ENCODE results near the gene HCFC1. TPM values are rescaled to one million over a fixed set of nuclear protein-coding genes. Genes with fewer than 3 reads are reported as not detected.

HCFC1 gene
- total RNA-seq, 2 experiments from 2014 or later, result 45.9 to 50.2 TPM

DNA sequence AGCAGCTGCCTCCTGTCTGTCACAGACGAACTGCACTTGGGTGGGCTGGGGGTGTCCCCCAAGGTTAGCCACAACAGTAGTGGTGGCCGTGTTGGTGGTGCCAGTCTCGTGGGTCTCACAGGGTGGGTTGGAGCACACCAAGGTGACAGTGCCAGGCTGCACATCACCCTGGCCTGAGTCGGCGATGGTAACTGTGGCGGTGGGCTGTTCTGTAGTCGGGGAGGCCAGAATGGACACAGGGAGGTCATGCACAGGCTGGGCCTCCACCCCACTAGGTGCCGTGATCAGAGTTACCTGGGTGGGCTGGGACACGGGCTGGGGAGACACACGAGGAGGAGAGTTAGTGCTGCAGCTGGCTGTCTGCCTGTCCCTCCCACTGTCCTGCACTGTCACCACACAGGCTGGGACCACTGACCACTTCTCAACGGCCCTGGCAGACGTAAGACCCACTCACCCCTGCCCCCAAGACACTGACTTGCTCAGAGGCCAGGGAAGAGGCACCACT is 16.3 kb downstream of the HCFC1 start:
- CTCF ChIA-PET, result no interaction called here

GRCh38 chrX:153954558-153955227 is 16.9 kb downstream of the HCFC1 start:
- no peak overlapping the region for H3K27ac Mint-ChIP-seq
- no peak overlapping the region for H3K27ac ChIP-seq (ENCODE audit: low read depth in 1 of 2, low read length in 2 of 2)
- no peaks in the 10 kb centered on the region for H3K27me3 ChIP-seq (ENCODE audit: control insufficient read depth in 1 of 2, insufficient read depth in 2 of 2, low read length in 2 of 2)
- no peaks in the 10 kb centered on the region for H3K27me3 Mint-ChIP-seq
- ATAC-seq (ENCODE audit: poor library complexity) (no peak), DNase-seq (peak in 1 of 14 experiments; percentile 26)
- H3K4me1 ChIP-seq (ENCODE audit: insufficient read depth, low read length), result peaks cover 9% of the 10 kb centered on the region
- ChIA-PET CTCF (no interaction called here), POLR2A (no interaction called here)
- TF ChIP-seq, protein P1, sequence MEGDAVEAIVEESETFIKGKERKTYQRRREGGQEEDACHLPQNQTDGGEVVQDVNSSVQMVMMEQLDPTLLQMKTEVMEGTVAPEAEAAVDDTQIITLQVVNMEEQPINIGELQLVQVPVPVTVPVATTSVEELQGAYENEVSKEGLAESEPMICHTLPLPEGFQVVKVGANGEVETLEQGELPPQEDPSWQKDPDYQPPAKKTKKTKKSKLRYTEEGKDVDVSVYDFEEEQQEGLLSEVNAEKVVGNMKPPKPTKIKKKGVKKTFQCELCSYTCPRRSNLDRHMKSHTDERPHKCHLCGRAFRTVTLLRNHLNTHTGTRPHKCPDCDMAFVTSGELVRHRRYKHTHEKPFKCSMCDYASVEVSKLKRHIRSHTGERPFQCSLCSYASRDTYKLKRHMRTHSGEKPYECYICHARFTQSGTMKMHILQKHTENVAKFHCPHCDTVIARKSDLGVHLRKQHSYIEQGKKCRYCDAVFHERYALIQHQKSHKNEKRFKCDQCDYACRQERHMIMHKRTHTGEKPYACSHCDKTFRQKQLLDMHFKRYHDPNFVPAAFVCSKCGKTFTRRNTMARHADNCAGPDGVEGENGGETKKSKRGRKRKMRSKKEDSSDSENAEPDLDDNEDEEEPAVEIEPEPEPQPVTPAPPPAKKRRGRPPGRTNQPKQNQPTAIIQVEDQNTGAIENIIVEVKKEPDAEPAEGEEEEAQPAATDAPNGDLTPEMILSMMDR (IDR thresholded peaks at IDR 0.05), result no peak
- peaks cover 90% of the 10 kb centered on the region for H3K36me3 ChIP-seq (ENCODE audit: insufficient read depth, low read length)
- no peaks in the 10 kb centered on the region for H3K9me3 ChIP-seq (ENCODE audit: control insufficient read depth in 1 of 2, insufficient read depth in 1 of 2, low read length in 2 of 2)
- no peak overlapping the region for H3K4me3 Mint-ChIP-seq
- intact Hi-C loops (cut with DNase I, micrococcal nuclease), result loop anchor here in 1 of 2 experiments (5.0 kb wide), 1 partner anchor 267 kb away; the partner anchor contains the start of gene SLC6A8
- H3K4me3 ChIP-seq (ENCODE audit: low read length), result no peak overlapping the region
- H3K4me1 Mint-ChIP-seq (ENCODE audit: low read depth), result peaks cover 4% of the 10 kb centered on the region
- H3K36me3 Mint-ChIP-seq (ENCODE audit: low read depth), result peaks cover 52% of the 10 kb centered on the region
- H3K9me3 Mint-ChIP-seq, result no peaks in the 10 kb centered on the region

More for the DNA sequence above, 16.3 kb downstream of the HCFC1 start:
- TF ChIP-seq, protein P1 (IDR thresholded peaks at IDR 0.05), result no peak
- POLR2A ChIA-PET, result no interaction called here
- Mint-ChIP-seq H3K27me3 (no peaks in the 10 kb centered on the region), H3K36me3 (ENCODE audit: low read depth) (peaks cover 53% of the 10 kb centered on the region), H3K27ac (no peak overlapping the region), H3K4me3 (no peak overlapping the region), H3K4me1 (ENCODE audit: low read depth) (peaks cover 4% of the 10 kb centered on the region), H3K9me3 (no peaks in the 10 kb centered on the region)
- Histone ChIP-seq H3K27me3 (ENCODE audit: control insufficient read depth in 1 of 2, insufficient read depth in 2 of 2, low read length in 2 of 2) (no peaks in the 10 kb centered on the region), H3K4me1 (ENCODE audit: insufficient read depth, low read length) (peaks cover 9% of the 10 kb centered on the region), H3K9me3 (ENCODE audit: control insufficient read depth in 1 of 2, insufficient read depth in 1 of 2, low read length in 2 of 2) (no peaks in the 10 kb centered on the region), H3K36me3 (ENCODE audit: insufficient read depth, low read length) (peaks cover 90% of the 10 kb centered on the region), H3K27ac (ENCODE audit: low read depth in 1 of 2, low read length in 2 of 2) (no peak overlapping the region), H3K4me3 (ENCODE audit: low read length) (no peak overlapping the region)
- ATAC-seq (ENCODE audit: poor library complexity), result no peak
- no peak for DNase-seq
- intact Hi-C loops (cut with DNase I, micrococcal nuclease), result no loop called here

GRCh38 chrX:153953892-153954557 is 17.6 kb downstream of the HCFC1 start:
- ChIA-PET POLR2A (interaction anchor here (1.1 kb wide), 1 partner anchor 9 kb away, joined by 3 read pairs; the partner anchor contains the start of gene RENBP), CTCF (no interaction called here)
- Histone ChIP-seq H3K4me1 (ENCODE audit: insufficient read depth, low read length) (peaks cover 12% of the 10 kb centered on the region), H3K36me3 (ENCODE audit: insufficient read depth, low read length) (peaks cover 90% of the 10 kb centered on the region), H3K9me3 (ENCODE audit: control insufficient read depth in 1 of 2, insufficient read depth in 1 of 2, low read length in 2 of 2) (no peaks in the 10 kb centered on the region), H3K4me3 (ENCODE audit: low read length) (no peak overlapping the region), H3K27ac (ENCODE audit: low read depth in 1 of 2, low read length in 2 of 2) (no peak overlapping the region), H3K27me3 (ENCODE audit: control insufficient read depth in 1 of 2, insufficient read depth in 2 of 2, low read length in 2 of 2) (no peaks in the 10 kb centered on the region)
- H3K27ac Mint-ChIP-seq, result no peak overlapping the region
- H3K9me3 Mint-ChIP-seq, result no peaks in the 10 kb centered on the region
- no peak for ATAC-seq (ENCODE audit: poor library complexity)
- H3K4me1 Mint-ChIP-seq (ENCODE audit: low read depth), result peaks cover 4% of the 10 kb centered on the region
- no peaks in the 10 kb centered on the region for H3K27me3 Mint-ChIP-seq
- no peak overlapping the region for H3K4me3 Mint-ChIP-seq
- peaks cover 56% of the 10 kb centered on the region for H3K36me3 Mint-ChIP-seq (ENCODE audit: low read depth)
- TF ChIP-seq, protein P1 (IDR thresholded peaks at IDR 0.05), result no peak
- intact Hi-C loops (cut with DNase I, micrococcal nuclease), result loop anchor here (1.0 to 5.0 kb wide), 2 partner anchors 190 to 267 kb away; partner anchors contain the start of genes PLXNB3 (in 2 of the 2) and SLC6A8 (in 1 of the 2)
- peak in 1 of 14 experiments; percentile 31 for DNase-seq
